K562 (cell line): ENCODE measurements around the gene BCORL1. TPM values are rescaled to one million over a fixed set of nuclear protein-coding genes. Genes with fewer than 3 reads are reported as not detected.

ENCODE experiments used
- AFF1 ChIP-seq, 2 experiments: fragments of 450-650 bp; IDR thresholded peaks; 2 replicates each; pipeline ENCODE4 v1.6.1; 2018; ENCODE audit warnings: mild to moderate bottlenecking in 2 of 2, low read depth in 1 of 2; ENCODE audit not compliant: partially characterized antibody in 2 of 2
- CTCF ChIP-seq, 3 experiments: IDR thresholded peaks in 2 of 3; conservative IDR thresholded peaks in 1 of 3; 2 replicates each; pipeline ENCODE4 v1.5.1; 2011 to 2012; ENCODE audit warnings: low read length in 3 of 3, mild to moderate bottlenecking in 3 of 3, control low read depth in 2 of 3, improper control_type of control experiment in 1 of 3, inconsistent platforms in 1 of 3, low read depth in 1 of 3, mixed read lengths in 1 of 3, moderate library complexity in 1 of 3; ENCODE audit not compliant: insufficient read depth in 2 of 3
- HEY1 ChIP-seq: fragments of 250-450 bp; sonication (Bioruptor Pico); IDR thresholded peaks from 2 replicates; pipeline ENCODE4 v1.5.0; 2020; ENCODE audit warnings: mild to moderate bottlenecking, moderate library complexity, borderline replicate concordance
- HNRNPL ChIP-seq: fragments of 200-400 bp; formaldehyde crosslinking; IDR thresholded peaks from 2 replicates; pipeline ENCODE4 v1.6.1; 2017; ENCODE audit warnings: low read depth, mild to moderate bottlenecking, low read length
- ID3 ChIP-seq, 2 experiments: fragments of 250-450 bp in 1 of 2; fragments of 450-650 bp in 1 of 2; sonication (Bioruptor Pico) in 1 of 2; IDR thresholded peaks; 2 replicates each; pipeline versions ENCODE4 v1.6.1 to v1.8.0; 2016 to 2021; ENCODE audit warnings: mild to moderate bottlenecking in 2 of 2, moderate library complexity in 2 of 2, missing compliant biosample characterization in 1 of 2, missing genetic modification characterization in 1 of 2
- L3MBTL2 ChIP-seq: fragments of 450-650 bp; IDR thresholded peaks from 2 replicates; pipeline ENCODE4 v1.6.1; 2016; ENCODE audit warnings: mild to moderate bottlenecking, moderate library complexity
- NFRKB ChIP-seq: fragments of 450-650 bp; IDR thresholded peaks from 2 replicates; pipeline ENCODE4 v1.6.1; 2016; ENCODE audit warnings: low read depth
- PKNOX1 ChIP-seq: fragments of 450-650 bp; IDR thresholded peaks from 2 replicates; pipeline ENCODE4 v1.6.1; 2016
- PML ChIP-seq: IDR thresholded peaks from 2 replicates; pipeline ENCODE4 v1.6.1; 2012; ENCODE audit warnings: low read length, inconsistent platforms
- SMAD4 ChIP-seq: fragments of 250-450 bp; sonication (Bioruptor Pico); conservative IDR thresholded peaks from 2 replicates; pipeline ENCODE4 v1.8.0; 2021; ENCODE audit warnings: inconsistent platforms, mild to moderate bottlenecking, moderate library complexity
- SPI1 ChIP-seq: IDR thresholded peaks from 2 replicates; pipeline ENCODE4 v1.6.1; 2011; ENCODE audit warnings: low read depth, low read length, control low read depth, borderline replicate concordance
- ZNF57 ChIP-seq: fragments of 450-650 bp; formaldehyde crosslinking; IDR thresholded peaks from 2 replicates; pipeline ENCODE4 v1.4.0; 2020; ENCODE audit warnings: mild to moderate bottlenecking, moderate library complexity
- ZNF592 ChIP-seq: fragments of 450-650 bp; IDR thresholded peaks from 2 replicates; pipeline ENCODE4 v1.6.1; 2017; ENCODE audit warnings: antibody characterized with exemption, mild to moderate bottlenecking
- polyA plus RNA-seq, 8 experiments: library from polyadenylated mRNA; depleted of rRNA in 4 of 8; stranded (reverse) in 5 of 8; unstranded in 3 of 8; fragments of >200 nt; fragmentation: Nextera tagmentation in 2 of 8; fragmentation: Illumina TruSeq in 1 of 8; extraction: Ambion mirVana in 2 of 8; extraction: Trizol in 1 of 8; gene quantifications; 2 replicates each; pipeline versions ENCODE4 v1.2.1 to v1.2.3, GENCODE V29; 2011 to 2014; ENCODE audit warnings: inconsistent platforms in 1 of 8, missing spikeins in 1 of 8
- total RNA-seq, 7 experiments: library from RNA; depleted of rRNA in 6 of 7; stranded (reverse); fragments of >200 nt in 6 of 7; fragmentation: Illumina TruSeq in 2 of 7; extraction: Trizol in 2 of 7; gene quantifications; 2 replicates each; pipeline versions ENCODE4 v1.2.1 to v1.2.3, GENCODE V29; 2011 to 2021; ENCODE audit warnings: low replicate concordance in 1 of 7

Gene BCORL1
- total and polyA plus RNA-seq, 9 of the 15 experiments (the other 6 are each of a cell fraction or from before 2014, with no cell fraction given), result 0.48 to 29.6 (median 2.1) TPM

- no peak for TF ChIP-seq CTCF (IDR thresholded peaks at IDR 0.05 in 2 of 3, conservative IDR thresholded peaks at IDR 0.05 in 1 of 3; ENCODE audit: insufficient read depth in 2 of 3, low read depth in 1 of 3, low read length in 3 of 3)
- TF ChIP-seq L3MBTL2, result peak; percentile 50; the same call in 1 of the 2 replicates
- peak; percentile 57; the same call in 1 of the 2 replicates for TF ChIP-seq PML
- peak; percentile 81 for TF ChIP-seq PKNOX1
- TF ChIP-seq SPI1, result peak; percentile 70
- 0 out of 2 replicates have a peak, but pooled peaks have one; percentile 57 for TF ChIP-seq ZNF57 (CRISPR knock-in tag)
- 0 out of 2 replicates have a peak, but pooled peaks have one; percentile 19 for TF ChIP-seq SMAD4 (CRISPR knock-in tag)
- no peak for TF ChIP-seq HEY1 (CRISPR knock-in tag)
- peak; percentile 87 for TF ChIP-seq ZNF592
- no peak for TF ChIP-seq ID3 (CRISPR knock-in tag; IDR thresholded peaks at IDR 0.05)
- TF ChIP-seq ID3 (tag; IDR thresholded peaks at IDR 0.05), result peak; percentile 60; the same call in 1 of the 2 replicates
- TF ChIP-seq AFF1 (IDR thresholded peaks at IDR 0.05; ENCODE audit: low read depth in 1 of 2, partially characterized antibody in 2 of 2), result peak in 1 of 2 experiments; percentile 33
- 0 out of 2 replicates have a peak, but pooled peaks have one; percentile 61 for TF ChIP-seq NFRKB
- no peak for TF ChIP-seq HNRNPL
Measured at GRCh38 chrX:129961180-129962083, 21.0 kb upstream of the BCORL1 start (continued).
